ENCODE results near the gene ZNF554.

- no peak for TF ChIP-seq POLR2AphosphoS5 (IDR thresholded peaks at IDR 0.05)
- TF ChIP-seq CTCF (IDR thresholded peaks at IDR 0.05): no peak
Observed at GRCh38 chr19:2865334-2866100, 45.8 kb downstream of the ZNF554 start.
